B cell (primary cell): ENCODE data around the gene RALB. TPM values are rescaled to one million over a fixed set of nuclear protein-coding genes. Genes with fewer than 3 reads are reported as not detected.
A peak's percentile ranks its signal among the peaks of the same experiment; 100 is the strongest.

ENCODE experiments used
- ATAC-seq: fragments of 200-7000 bp; cut with Tn5 transposase; one replicate; pipeline ENCODE4 v1.10.0; 2021; ENCODE audit warnings: low read depth, mild to moderate bottlenecking, moderate number of reproducible peaks, moderate library complexity
- CTCF ChIA-PET: fragments of 350-600 bp; sonication (Branson Sonifier 250); formaldehyde crosslinking; loops from one replicate; lab custom pipeline; 2021; ENCODE audit warnings: antibody characterized with exemption, inconsistent platforms; lab: Charles Lee
- POLR2A ChIA-PET: fragments of 350-600 bp; sonication (Branson Sonifier 250); formaldehyde crosslinking; loops from one replicate; lab custom pipeline; 2021; ENCODE audit warnings: antibody characterized with exemption; lab: Charles Lee
- DNase-seq: peaks from one replicate; pipeline ENCODE4 v3.0.0; 2013
- H2AFZ ChIP-seq: 2 replicates; pipeline ENCODE4 v1.6.1; 2012; ENCODE audit warnings: mild to moderate bottlenecking, low read depth, low read length; ENCODE audit not compliant: insufficient read depth, poor library complexity, severe bottlenecking
- H3K27ac ChIP-seq, 2 donors: 1 replicate in 1 of 2; 2 replicates in 1 of 2; pipeline ENCODE4 v1.5.1; 2012 to 2013; ENCODE audit warnings: low read length in 2 of 2, mild to moderate bottlenecking in 2 of 2, moderate library complexity in 1 of 2
- H3K27me3 ChIP-seq, 4 experiments: fragments of 200-600 bp in 1 of 4; sonication (generic) in 1 of 4; replicated peaks in 1 of 4; 1 replicate in 2 of 4; 2 replicates in 2 of 4; pipeline versions ENCODE4 v1.6.1 to v1.7.0; 2013 to 2016; ENCODE audit warnings: low read length in 3 of 4, mild to moderate bottlenecking in 2 of 4, mixed read lengths in 1 of 4, moderate library complexity in 1 of 4; ENCODE audit not compliant: insufficient read depth in 4 of 4, control insufficient read depth in 3 of 4; ENCODE audit errors: control extremely low read depth in 1 of 4
- H3K36me3 ChIP-seq, 2 experiments: replicated peaks in 1 of 2; 1 replicate in 1 of 2; 2 replicates in 1 of 2; pipeline versions ENCODE4 v1.6.1 to v1.7.1; 2013; ENCODE audit warnings: low read length in 1 of 2; ENCODE audit not compliant: insufficient read depth in 2 of 2, control insufficient read depth in 1 of 2; ENCODE audit errors: control extremely low read depth in 1 of 2, extremely low read depth in 1 of 2
- H3K4me1 ChIP-seq, 2 donors: fragments of 200-600 bp in 1 of 2; sonication (generic) in 1 of 2; 1 replicate in 1 of 2; 2 replicates in 1 of 2; pipeline versions ENCODE4 v1.5.1 to v1.6.1; 2013 to 2017; ENCODE audit warnings: low read length in 2 of 2; ENCODE audit not compliant: control insufficient read depth in 2 of 2, insufficient read depth in 2 of 2
- H3K4me2 ChIP-seq: replicated peaks from 2 replicates; pipeline ENCODE3; 2012; ENCODE audit warnings: mild to moderate bottlenecking, low read depth, low read length; ENCODE audit not compliant: poor library complexity, severe bottlenecking
- H3K4me3 ChIP-seq, 5 experiments: fragments of 200-600 bp in 1 of 5; sonication (generic) in 1 of 5; 1 replicate in 3 of 5; 2 replicates in 2 of 5; pipeline versions ENCODE4 v1.5.1 to v1.7.0; 2011 to 2016; ENCODE audit warnings: low read length in 4 of 5, mild to moderate bottlenecking in 4 of 5, low read depth in 2 of 5, control low read depth in 1 of 5, moderate library complexity in 1 of 5; ENCODE audit not compliant: insufficient read depth in 1 of 5; ENCODE audit errors: control extremely low read depth in 1 of 5, extremely low read depth in 1 of 5
- H3K79me2 ChIP-seq: fragments of 200-600 bp; sonication (generic); one replicate; pipeline ENCODE4 v1.6.0; 2016; ENCODE audit warnings: low read length; ENCODE audit not compliant: control insufficient read depth, insufficient read depth
- H3K9ac ChIP-seq: fragments of 200-600 bp; sonication (generic); 2 replicates; pipeline ENCODE4 v1.6.1; 2017; ENCODE audit warnings: mild to moderate bottlenecking, low read length, moderate library complexity
- H3K9me3 ChIP-seq, 3 donors: one replicate each; pipeline versions ENCODE4 v1.6.1 to v1.7.1; 2013; ENCODE audit warnings: low read length in 2 of 3; ENCODE audit not compliant: control insufficient read depth in 2 of 3, insufficient read depth in 1 of 3; ENCODE audit errors: control extremely low read depth in 1 of 3
- H4K20me1 ChIP-seq: 2 replicates; pipeline ENCODE4 v1.6.0; 2012; ENCODE audit warnings: mild to moderate bottlenecking, low read length; ENCODE audit not compliant: insufficient read depth, control insufficient read depth, poor library complexity, severe bottlenecking
- H3K27ac Mint-ChIP-seq: one replicate; pipeline ENCODE4 v1.8.0; 2021; ENCODE audit warnings: mixed read lengths
- H3K27me3 Mint-ChIP-seq: one replicate; pipeline ENCODE4 v1.8.0; 2021; ENCODE audit warnings: mixed read lengths
- H3K4me1 Mint-ChIP-seq: one replicate; pipeline ENCODE4 v1.8.0; 2021; ENCODE audit warnings: mixed read lengths
- H3K4me3 Mint-ChIP-seq: one replicate; pipeline ENCODE4 v1.8.0; 2021; ENCODE audit warnings: mixed read lengths
- H3K9me3 Mint-ChIP-seq: one replicate; pipeline ENCODE4 v1.8.0; 2022; ENCODE audit warnings: mixed read lengths; ENCODE audit not compliant: insufficient read depth
- EZH2 ChIP-seq: IDR thresholded peaks from 2 replicates; pipeline ENCODE4 v1.6.1; 2012; ENCODE audit warnings: borderline replicate concordance, low read depth, mild to moderate bottlenecking, moderate library complexity, low read length; ENCODE audit not compliant: insufficient read depth, poor library complexity, severe bottlenecking
- WGBS: methylation state at CpG from one replicate; pipeline ENCODE4 v1.1.5; 2013; ENCODE audit warnings: missing lambda C conversion rate; ENCODE audit not compliant: insufficient coverage; 5-methylcytosine and 5-hydroxymethylcytosine counted together
- intact Hi-C: fragments of 100-400 bp; cut with micrococcal nuclease; formaldehyde crosslinking; loops from one replicate; pipeline ENCODE4 v1.10.0; 2022
- polyA plus RNA-seq: library from polyadenylated mRNA; depleted of rRNA; stranded (reverse); fragments of >200 nt; gene quantifications from 2 replicates; pipeline ENCODE4 v1.2.3, GENCODE V29; 2012
- total RNA-seq, 2 donors: library from RNA; stranded (reverse); fragments of 120-200 nt in 1 of 2; gene quantifications; 1 replicate in 1 of 2; 2 replicates in 1 of 2; pipeline versions ENCODE4 v1.2.3 to v1.2.4, GENCODE V29; 2013 to 2022
- TF ChIP-seq, protein P1 (sequence below): fragments of 200-600 bp; IDR thresholded peaks from one replicate; pipeline ENCODE4 v1.8.0; 2022; ENCODE audit warnings: antibody characterized with exemption, mild to moderate bottlenecking

The RALB gene
- total and polyA plus RNA-seq, 2 donors (not counting 1 experiment from before 2014, with no cell fraction given), result 19.3 to 35.9 TPM

DNA sequence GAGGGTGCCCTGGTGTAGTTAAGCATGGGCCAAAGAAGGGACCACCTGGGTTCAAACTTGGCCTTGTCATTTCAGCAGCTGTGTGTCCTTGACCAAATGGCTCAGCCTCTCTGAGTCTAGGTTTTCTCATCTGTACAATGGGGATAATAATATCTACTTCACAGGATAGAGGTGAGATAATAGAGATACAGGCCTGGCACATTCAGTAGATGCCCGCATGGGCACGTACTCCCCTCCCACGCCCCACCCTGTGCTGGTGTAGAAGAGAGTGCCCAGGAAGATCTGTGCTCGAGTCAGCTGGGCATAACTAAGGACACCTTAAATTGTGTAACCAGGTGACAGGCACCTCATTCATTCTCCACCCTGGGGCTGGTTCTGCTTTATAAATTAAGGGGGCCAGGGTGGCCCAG, 21.1 kb upstream of the RALB start:
- Histone ChIP-seq H3K36me3 (no peaks in the 10 kb centered on the region), H3K4me3 (peak overlapping the region in 4 of 5 experiments; percentile 48 to 78 (median 69)), H4K20me1 (no peaks in the 10 kb centered on the region), H3K4me2 (peak overlapping the region; percentile 85), H2AFZ (peak overlapping the region; percentile 84), H3K27ac (peak overlapping the region; percentile 57 to 87), H3K9me3 (no peaks in the 10 kb centered on the region), H3K4me1 (peaks cover 26 to 37% of the 10 kb centered on the region in 2 donors), H3K27me3 (no peaks in the 10 kb centered on the region), H3K9ac (peak overlapping the region; percentile 67), H3K79me2 (peaks cover 22% of the 10 kb centered on the region)
- peaks cover 50% of the 10 kb centered on the region for H3K4me1 Mint-ChIP-seq
- intact Hi-C loops, result no loop called here
- ATAC-seq (no peak), DNase-seq (no peak)
- peak overlapping the region; percentile 91 for H3K4me3 Mint-ChIP-seq
- no peaks in the 10 kb centered on the region for H3K9me3 Mint-ChIP-seq
- H3K27ac Mint-ChIP-seq, result peak overlapping the region; percentile 92
- WGBS, result no CpG with 5 or more reads among the region's 4 CpGs
- TF ChIP-seq, protein P1, sequence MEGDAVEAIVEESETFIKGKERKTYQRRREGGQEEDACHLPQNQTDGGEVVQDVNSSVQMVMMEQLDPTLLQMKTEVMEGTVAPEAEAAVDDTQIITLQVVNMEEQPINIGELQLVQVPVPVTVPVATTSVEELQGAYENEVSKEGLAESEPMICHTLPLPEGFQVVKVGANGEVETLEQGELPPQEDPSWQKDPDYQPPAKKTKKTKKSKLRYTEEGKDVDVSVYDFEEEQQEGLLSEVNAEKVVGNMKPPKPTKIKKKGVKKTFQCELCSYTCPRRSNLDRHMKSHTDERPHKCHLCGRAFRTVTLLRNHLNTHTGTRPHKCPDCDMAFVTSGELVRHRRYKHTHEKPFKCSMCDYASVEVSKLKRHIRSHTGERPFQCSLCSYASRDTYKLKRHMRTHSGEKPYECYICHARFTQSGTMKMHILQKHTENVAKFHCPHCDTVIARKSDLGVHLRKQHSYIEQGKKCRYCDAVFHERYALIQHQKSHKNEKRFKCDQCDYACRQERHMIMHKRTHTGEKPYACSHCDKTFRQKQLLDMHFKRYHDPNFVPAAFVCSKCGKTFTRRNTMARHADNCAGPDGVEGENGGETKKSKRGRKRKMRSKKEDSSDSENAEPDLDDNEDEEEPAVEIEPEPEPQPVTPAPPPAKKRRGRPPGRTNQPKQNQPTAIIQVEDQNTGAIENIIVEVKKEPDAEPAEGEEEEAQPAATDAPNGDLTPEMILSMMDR, result no peak
- TF ChIP-seq EZH2, result no peak
- POLR2A ChIA-PET, result interaction anchor here (1.0 to 2.4 kb wide), 3 partner anchors 21 to 865 kb away, joined by 4 to 13 read pairs (median 5); partner anchors contain the start of genes C2orf76, DBI and RALB
- H3K27me3 Mint-ChIP-seq, result no peaks in the 10 kb centered on the region
- CTCF ChIA-PET, result interaction anchor here (0.7 to 3.6 kb wide), 7 partner anchors 9 to 81 kb away, joined by 3 to 19 read pairs (median 8); partner anchors contain the start of genes RALB and TMEM185B

DNA sequence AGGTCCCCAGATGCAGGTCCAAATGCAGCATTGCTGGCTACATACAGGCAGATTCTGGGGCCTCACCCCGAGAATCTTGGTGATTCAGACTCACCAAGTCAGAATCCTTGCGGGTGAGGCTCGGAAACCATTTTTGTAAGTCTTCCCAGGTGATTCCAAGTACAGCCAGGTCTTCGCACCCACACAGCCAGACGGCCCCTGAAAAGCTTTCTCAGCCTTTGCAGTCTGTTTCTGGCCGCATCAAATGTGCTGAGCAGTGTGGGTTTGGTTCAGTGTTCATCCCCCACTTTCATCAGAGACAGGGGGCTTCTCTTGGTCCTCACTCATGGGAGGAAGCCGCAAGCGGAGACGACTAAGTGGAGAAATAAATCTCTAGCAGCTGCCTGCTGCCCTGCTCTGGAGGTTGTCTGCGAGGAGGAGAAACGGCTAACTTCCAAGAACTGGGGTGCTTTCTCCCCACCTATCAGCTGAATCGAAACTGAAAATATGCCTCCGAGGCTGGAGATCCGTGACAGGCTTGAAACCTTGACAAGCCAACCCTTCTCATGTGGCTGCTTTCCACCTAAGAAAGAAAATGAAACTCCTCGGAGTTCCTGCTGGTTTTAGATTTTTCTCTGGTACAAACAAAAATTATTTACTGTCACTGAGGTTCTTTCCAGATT, 20.5 kb upstream of the RALB start:
- H3K4me1 ChIP-seq, result peaks cover 26 to 37% of the 10 kb centered on the region in 2 donors
- peaks cover 50% of the 10 kb centered on the region for H3K4me1 Mint-ChIP-seq
- intact Hi-C loops, result loop anchor here (1.0 kb wide), 4 partner anchors 9 to 473 kb away; partner anchors contain the start of genes PTPN4, RALB and TMEM185B
- no peak for TF ChIP-seq EZH2
- TF ChIP-seq, protein P1, result no peak
- DNase-seq (peak; percentile 85), ATAC-seq (peak; percentile 91)
- H3K27me3 Mint-ChIP-seq, result no peaks in the 10 kb centered on the region
- peaks cover 22% of the 10 kb centered on the region for H3K79me2 ChIP-seq
- peak overlapping the region; percentile 57 to 87 for H3K27ac ChIP-seq
- ChIA-PET CTCF (interaction anchor here (0.7 to 3.6 kb wide), 8 partner anchors 9 to 81 kb away, joined by 3 to 19 read pairs (median 7); partner anchors contain the start of genes RALB and TMEM185B), POLR2A (interaction anchor here (0.6 to 2.4 kb wide), 5 partner anchors 20 to 865 kb away, joined by 3 to 13 read pairs (median 4); partner anchors contain the start of genes C2orf76, DBI, EPB41L5 and RALB)
- H3K4me2 ChIP-seq, result peak overlapping the region; percentile 85
- WGBS, result 2% methylated on average over 10 of the region's 15 CpGs
- H3K27me3 ChIP-seq, result no peaks in the 10 kb centered on the region
- no peaks in the 10 kb centered on the region for H4K20me1 ChIP-seq
- H3K9me3 Mint-ChIP-seq, result no peaks in the 10 kb centered on the region
- no peaks in the 10 kb centered on the region for H3K9me3 ChIP-seq
- peak overlapping the region; percentile 48 to 78 (median 73) for H3K4me3 ChIP-seq
- peak overlapping the region; percentile 91 for H3K4me3 Mint-ChIP-seq
- peak overlapping the region; percentile 84 for H2AFZ ChIP-seq
- H3K27ac Mint-ChIP-seq, result peak overlapping the region; percentile 92
- no peaks in the 10 kb centered on the region for H3K36me3 ChIP-seq
- peak overlapping the region; percentile 67 for H3K9ac ChIP-seq
